Fibroblast of skin of scalp (primary cell): ENCODE measurements around the gene DEFB119. TPM values are rescaled to one million over a fixed set of nuclear protein-coding genes. Genes with fewer than 3 reads are reported as not detected.
"Not testable (repeated sequence)": the region's sequence is repeated elsewhere in the genome, so short reads cannot be mapped to it uniquely, and the experiment has no call there.

Experiments
- DNase-seq: peaks from one replicate; pipeline ENCODE4 v3.0.0-alpha.2; 2013
- polyA plus RNA-seq, 2 experiments: library from polyadenylated mRNA; unstranded; fragments of 120-200 nt; gene quantifications; one replicate each; pipeline ENCODE4 v1.2.1, GENCODE V29; 2013; ENCODE audit not compliant: insufficient read length in 2 of 2

Gene DEFB119, protein sequence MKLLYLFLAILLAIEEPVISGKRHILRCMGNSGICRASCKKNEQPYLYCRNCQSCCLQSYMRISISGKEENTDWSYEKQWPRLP
- not detected for polyA plus RNA-seq (2013, experiment 1 of 2; ENCODE audit: insufficient read length)
- polyA plus RNA-seq (2013, experiment 2 of 2; ENCODE audit: insufficient read length) = not detected

DNA sequence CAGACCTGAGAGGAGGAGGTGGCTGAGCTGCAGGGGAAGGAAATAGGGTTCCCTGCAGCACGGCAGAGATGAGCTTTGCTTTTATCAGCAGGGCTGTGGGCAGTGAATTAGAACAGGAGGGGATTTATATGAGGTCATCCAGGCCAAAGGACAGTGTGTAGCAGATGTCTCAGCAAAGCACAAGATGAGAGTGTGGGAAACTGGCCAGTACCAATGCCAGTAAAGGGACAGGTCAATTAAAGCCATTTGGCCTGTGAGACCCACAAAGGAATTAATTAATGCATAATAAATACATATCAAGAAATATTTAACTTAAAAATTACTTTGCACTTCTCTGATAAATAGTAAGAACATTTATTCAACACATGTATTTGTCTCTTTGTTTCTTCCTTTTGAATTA is at the start of gene DEFB119:
DEFB119 (minus strand) TSS at position 101 of the 400 bp plus-strand sequence. CDS start 107 bp downstream, outside the sequence.
- DNase-seq = no peak

DNA sequence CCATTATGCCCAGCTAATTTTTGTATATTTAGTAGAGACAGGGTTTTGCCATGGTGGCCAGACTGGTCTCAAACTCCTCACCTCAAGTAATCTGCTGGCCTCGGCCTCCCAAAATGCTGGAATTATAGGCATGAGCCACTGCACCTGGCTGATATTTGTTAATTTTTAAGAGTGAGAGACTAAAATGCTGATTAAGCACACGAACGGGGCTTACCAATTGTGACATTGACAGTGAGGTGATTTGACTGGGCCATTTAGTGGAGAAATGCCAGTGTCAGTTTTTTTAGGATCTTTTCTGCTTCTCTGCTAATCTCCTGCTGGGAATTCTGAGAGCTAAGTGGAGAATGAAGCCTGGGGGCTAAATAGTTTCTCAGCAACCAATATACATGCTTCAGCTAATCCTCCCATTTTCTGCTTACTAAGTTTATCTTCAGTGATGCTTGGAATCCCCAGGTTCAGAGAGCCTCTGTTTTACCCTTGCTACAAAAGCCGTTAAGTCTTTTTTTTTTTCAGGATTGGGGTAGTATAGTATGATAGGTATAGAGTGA is 40.3 kb upstream of the DEFB119 start:
- no peak for DNase-seq

DNA sequence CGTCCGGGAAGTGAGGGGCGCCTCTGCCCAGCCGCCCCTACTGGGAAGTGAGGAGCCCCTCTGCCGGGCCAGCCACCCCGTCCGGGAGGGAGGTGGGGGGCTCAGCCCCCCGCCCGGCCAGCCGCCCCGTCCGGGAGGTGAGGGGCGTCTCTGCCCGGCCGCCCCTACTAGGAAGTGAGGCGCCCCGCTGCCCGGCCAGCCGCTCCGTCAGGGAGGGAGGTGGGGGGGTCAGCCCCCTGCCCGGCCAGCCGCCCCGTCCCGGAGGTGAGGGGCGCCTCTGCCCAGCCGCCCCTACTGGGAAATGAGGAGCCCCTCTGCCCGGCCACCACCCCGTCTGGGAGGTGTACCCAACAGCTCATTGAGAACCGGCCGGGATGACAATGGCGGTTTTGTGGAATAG is 37.2 kb upstream of the DEFB119 start:
- not testable (repeated sequence) for DNase-seq

DNA sequence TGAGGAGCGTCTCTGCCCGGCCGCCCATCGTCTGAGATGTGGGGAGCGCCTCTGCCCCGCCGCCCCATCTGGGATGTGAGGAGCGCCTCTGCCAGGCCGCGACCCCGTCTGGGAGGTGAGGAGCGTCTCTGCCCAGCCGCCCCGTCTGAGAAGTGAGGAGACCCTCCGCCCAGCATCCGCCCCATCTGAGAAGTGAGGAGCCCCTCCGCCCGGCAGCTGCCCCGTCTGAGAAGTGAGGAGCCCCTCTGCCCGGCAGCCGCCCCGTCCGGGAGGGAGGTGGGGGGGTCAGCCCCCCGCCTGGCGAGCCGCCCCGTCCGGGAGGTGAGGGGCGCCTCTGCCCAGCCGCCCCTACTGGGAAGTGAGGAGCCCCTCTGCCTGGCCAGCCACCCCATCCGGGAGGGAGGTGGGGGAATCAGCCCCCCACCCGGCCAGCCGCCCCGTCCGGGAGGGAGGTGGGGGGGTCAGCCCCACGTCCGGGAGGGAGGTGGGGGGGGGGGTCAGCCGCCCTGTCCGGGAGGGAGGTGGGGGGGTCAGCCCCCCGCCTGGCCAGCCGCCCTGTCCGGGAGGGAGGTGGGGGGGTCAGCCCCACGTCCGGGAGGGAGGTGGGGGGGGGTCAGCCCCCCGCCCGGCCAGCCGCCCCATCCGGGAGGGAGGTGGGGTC is 36.6 kb upstream of the DEFB119 start:
- DNase-seq = not testable (repeated sequence)

DNA sequence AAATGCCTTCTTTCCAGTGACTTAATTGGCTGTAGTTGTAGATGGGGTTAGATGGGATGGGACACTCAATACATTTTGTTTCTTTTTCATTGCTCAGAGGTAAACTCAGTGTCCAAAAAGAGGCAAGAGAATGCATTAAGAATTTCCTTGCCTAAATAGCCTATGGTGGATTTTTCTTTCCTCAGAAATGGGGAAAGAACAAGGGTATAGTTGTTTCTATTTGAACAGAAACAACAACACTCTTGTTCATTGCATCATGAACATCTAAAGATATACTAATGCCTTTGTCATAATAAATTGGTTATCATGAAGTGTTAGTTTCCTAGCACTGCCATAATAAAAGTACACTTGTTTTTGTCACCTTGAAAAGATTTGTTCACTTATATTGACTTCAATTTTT is 35.4 kb upstream of the DEFB119 start:
- DNase-seq = no peak

DNA sequence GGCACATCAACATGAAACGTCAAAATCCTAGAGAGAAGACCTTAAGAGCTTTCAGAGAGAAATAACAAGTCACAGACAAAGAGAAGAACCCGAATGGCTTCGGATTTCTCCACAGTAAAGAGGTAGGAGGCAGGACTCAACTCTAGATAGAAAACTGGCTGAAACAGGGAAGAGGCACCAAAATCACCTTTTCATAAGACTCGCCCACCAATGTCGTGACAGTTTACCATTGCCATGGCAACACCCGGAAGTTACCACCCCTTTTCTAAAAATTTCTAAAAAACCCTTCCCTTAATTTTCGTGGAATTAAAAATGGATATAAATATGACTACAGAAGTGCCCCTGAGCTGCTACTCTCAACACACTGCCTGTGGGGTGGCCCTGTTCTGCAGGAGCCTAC is 27.9 kb upstream of the DEFB119 start:
- DNase-seq = no peak

DNA sequence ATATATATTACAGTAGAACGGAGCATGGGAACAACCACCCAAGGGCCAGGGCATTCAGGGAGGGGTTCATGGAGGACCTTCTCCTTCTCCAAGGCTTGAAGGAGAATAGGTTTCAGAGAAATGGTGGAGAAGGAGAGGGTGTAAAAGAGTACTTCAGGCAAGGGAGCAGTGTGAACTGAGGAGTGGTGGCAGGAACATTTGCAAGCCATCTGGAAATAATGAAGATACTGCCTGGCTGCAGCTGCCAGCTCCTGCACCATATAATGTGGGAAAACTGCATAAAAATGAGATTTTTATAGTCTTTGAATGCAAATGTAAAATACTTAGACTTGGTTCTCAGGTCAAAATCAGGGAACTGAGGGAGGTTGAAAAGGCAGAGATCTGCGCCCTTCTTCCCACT is 25.3 kb upstream of the DEFB119 start:
- no peak for DNase-seq

DNA sequence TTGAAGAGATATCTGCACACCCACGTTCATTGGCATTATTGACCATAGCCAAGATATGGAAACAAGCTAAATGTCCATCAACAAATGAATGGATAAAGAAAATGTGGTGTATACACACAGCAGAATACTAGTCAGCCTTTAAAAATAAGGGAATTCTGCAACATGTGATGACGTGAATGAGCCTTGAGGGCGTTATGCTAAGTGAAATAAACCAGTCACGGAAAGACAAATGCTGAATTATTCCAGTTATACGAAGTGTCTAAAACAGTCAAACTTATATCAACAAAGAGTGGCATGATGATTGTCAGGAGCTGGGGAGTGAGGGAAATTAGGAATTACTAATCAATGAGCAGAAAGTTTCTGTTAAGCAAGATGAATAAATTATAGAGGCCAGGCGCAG is 24.0 kb upstream of the DEFB119 start:
- no peak for DNase-seq

DNA sequence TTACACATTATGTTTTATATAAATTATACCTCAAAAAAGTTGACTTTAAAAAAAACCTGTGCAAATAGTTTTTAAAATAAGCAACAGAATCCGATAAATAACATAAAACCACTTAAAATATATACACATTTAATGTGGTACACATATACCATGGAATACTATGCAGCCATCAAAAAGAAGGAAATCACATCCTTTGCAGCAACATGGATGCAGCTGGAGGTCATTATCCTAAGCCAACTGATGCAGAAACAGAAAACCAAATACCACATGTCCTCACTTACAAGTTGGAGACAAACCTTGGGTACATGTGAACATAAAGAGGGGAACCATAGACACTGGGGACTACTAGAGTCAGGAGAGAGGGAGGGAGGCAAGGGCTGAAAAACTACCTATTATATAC is 19.6 kb upstream of the DEFB119 start:
- no peak for DNase-seq

DNA sequence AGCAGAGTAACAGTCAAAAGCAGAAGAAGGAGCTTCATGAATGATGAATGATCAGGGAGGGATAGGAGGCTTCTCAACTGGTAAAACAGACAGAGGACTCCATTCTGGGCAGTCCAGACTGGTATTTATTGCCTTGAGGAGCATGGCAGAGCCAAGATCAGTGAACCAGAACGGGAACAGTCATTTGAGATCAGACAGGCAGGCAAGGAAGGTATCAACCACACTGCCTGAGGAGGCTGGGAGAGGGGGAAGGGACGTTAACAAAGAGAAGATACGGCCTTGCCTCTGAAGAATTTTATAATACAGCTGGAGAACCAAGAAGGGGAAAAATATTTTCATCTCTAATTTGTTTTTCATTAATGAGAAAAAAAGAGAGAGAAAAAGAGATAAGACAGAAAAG is 15.7 kb upstream of the DEFB119 start, which contains the start of gene DEFB121:
DEFB121 (minus strand) TSS at position 101 of the 400 bp plus-strand sequence; CDS start at position 38, 63 bp downstream.
- no peak for DNase-seq

DNA sequence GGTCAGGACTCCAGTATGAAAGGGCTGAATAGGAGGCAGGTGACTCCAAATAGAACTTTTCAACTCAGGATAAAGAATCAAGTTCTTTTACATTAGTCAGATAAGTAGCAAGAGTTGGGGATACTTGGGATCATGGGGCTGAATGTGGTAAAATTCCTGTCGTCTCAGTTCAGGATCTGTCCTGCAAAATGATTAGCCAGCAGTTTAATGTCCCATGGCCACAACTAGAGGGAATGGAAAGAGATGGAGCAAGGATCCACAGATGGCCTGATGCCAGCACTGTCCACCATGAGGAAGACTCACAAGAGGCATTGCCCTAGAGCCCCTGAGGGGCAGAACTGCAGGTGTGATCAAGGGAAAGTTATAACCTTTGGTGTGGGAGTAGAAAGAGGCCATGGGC is 13.5 kb upstream of the DEFB119 start:
- no peak for DNase-seq

DNA sequence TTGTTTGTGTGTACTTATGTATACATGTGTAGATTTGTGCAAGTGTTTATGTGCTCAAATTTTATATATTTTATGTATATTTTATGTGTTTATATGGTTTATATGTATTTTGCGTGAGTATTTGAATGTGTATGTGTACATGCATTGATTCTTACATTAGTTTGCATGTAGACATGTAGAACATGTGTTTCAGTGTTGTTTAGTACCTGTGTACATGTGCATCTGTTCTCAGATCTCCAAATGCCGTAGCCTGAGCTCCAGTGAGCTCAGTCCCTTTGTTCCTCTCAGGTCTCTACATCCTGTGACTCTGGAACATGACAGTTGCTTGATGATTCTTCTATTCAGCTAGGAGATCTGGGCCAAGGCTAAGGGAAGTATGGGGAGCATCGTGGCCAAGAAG is 4.5 kb upstream of the DEFB119 start:
- DNase-seq = no peak

DNA sequence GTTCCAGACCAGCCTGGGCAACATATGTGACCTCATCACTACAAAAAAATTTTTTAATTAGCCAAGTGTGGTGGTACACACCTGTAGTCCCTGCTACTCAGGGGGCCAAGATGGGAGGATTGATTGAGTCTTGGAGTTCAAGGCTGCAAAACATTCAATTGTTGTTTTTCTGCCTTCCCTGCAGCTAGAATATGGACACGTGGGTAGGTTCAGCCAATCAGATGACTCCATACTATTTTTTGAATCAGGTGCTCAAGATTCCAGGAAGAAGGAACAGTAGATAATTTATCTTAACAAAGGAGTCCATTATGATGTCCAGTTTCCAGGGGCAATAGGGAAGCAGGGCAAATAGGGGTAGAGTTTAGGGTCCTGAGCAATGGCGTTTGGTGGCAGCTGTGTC is 2.4 kb upstream of the DEFB119 start:
- DNase-seq = no peak

DNA sequence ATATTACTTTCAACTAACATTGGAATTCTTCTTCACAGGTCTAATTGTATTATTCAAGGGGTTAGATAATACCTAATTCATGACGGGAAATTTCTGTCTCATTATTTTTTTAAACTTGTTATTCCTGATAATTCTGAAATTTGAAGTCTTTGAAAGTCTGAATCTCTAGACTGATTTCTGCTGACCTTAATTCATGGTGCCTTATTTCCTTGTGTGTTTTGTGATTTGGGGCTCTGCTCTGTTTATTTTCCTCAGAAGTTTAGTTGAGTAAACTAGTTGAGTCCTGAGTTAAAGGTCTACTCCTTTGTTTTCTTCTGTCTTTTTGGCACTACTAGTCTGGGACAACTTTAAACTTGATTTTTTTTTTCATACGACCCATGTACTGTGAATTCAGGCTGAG is 16.0 kb downstream of the DEFB119 start:
- DNase-seq = no peak

DNA sequence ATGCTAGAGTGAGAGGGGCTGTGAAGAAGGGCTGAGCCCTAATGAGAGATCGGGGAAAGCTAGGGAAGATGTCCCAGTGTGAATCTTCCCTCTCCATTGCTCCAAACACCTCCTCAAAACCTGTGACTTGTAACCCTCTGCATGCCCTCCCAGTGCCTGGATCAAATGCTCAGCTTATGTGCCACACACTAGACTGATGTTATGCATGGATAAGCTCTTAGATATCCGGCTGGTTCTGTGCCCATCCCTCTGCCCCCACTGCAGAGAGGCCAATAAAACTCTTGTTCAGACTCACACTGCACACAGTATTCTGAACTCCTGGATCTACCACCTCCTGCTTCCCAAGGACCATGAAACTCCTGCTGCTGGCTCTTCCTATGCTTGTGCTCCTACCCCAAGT is 22.1 kb downstream of the DEFB119 start, which contains the start of gene DEFB118:
DEFB118 (plus strand) TSS at position 301 of the 400 bp plus-strand sequence; CDS start at position 351, 50 bp downstream.
- DNase-seq = no peak

DNA sequence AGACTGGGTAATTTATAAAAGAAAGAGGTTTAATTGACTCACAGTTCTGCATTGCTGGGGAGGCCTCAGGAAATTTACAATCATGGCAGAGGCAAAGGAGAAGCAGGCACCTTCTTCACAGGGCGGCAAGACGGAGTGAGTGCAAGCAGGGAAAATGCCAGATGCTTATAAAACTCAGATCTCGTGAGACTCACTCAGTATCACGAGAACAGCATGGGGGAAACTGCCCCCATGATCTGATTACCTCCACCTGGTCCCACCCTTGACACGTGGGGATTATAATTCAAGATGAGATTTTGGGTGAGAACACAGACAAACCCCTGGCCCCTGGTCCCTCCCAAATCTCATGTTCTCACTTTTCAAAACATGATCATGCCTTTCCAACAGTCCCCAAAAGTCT is 26.1 kb downstream of the DEFB119 start:
- not testable (repeated sequence) for DNase-seq

DNA sequence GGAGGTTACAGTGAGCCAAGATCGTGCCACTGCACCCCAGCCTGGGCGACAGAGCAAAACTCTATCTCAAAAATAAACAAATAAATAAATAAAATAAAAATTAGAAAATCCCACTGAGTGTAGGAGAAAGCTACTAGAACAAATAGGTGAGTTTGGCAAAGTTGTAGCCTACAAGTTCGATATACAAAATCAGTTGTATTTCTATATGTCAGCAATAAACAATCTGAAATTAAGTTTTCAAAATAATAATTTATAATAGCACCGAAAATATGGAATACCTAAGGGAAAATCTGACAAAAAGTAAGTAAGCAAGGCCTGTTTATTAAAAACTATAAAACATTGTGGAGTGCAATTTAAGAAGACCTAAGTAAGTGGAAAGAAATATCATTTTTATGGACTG is 27.1 kb downstream of the DEFB119 start:
- no peak for DNase-seq

DNA sequence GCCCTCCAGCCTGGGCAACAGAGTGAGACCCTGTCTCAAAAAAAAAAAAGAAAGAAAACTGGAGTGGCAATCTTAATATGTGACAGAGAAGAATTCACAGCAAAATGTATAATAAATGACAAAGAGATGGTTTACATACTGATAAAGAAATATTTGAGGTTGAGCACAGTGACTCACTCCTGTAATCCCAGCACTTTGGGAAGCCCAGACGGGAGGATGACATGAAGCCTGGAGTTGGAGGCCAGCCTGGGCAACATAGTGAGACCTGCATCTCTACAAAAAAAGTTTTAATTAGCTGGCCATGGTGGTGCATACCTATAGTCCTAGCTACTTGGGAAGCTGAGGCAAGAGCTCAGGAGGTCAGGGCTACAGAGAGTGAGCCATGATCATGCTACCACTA is 34.4 kb downstream of the DEFB119 start:
- no peak for DNase-seq

DNA sequence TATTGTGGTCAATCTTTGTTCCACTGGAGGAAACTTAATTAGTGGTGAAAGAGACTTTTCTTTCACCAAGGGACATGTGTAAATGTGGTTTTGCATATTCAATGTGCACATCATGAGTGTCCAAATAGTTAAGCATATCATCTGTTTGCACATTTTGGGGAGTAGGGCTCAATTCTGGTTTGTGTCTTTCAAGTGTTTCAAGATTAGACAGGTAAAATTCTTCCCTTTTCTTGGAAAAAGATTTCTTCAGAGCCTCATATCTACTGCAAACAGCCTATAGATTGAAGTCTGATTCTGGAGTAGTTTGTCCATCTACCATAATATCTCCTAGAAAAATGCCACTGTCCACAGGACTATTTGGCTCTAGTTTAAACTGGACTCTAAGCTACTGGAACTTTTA is 48.9 kb downstream of the DEFB119 start:
- DNase-seq = no peak

DNA sequence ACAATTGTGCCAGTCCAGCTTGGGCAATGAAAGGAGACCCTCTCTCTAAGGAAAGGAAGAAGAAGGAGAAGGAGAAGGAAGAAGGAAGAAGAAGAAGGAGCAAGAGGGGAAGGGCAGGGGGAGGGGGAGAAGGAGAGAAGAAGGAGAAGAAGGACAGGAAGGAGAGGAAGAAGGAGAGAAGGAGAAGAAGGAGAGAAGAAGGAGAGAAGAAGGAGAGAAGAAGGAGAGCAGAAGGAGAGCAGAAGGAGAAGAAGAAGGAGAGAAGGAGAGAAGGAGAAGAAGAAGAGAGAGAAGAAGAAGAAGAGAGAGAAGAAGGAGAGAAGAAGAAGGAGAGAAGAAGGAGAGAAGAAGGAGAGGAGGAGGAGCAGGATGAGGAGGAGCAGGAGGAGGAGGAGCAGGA is 59.5 kb downstream of the DEFB119 start:
- no peak for DNase-seq
